ENCODE data around the gene AGL.
"Not testable (repeated sequence)": the region's sequence is repeated elsewhere in the genome, so short reads cannot be mapped to it uniquely, and the experiment has no call there.

Gene AGL

DNA sequence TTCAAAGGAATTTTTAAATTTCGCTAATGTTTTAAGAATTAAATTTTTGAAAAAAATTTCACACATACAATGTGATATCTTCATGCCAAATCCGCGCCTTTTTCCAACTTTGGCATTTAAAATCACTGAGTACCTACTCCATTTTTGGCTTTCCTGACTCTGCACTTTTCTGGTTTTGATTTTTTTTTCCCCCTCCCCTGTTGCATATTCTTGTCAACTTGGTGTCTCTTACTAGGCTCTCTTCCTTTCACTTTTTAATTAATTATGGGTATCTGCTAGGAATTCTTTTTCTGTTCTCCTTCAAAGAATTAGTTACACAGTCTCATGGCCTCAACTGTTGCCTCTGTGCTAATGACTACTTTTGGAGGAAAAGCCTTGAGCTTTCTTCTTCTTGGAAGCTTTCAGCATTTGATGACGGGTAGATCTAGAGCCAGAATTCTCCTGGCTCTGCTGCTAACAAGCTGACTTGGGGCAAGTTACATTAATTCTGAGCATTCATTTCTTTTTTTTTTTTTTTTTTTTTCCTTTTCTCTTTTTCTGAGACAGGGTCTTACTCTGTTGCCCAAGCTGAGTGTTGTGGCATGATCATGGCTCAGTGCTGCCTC, 1.8 kb downstream of the AGL start:
- no peak for DNase-seq (ENCODE audit: low spot score)

DNA sequence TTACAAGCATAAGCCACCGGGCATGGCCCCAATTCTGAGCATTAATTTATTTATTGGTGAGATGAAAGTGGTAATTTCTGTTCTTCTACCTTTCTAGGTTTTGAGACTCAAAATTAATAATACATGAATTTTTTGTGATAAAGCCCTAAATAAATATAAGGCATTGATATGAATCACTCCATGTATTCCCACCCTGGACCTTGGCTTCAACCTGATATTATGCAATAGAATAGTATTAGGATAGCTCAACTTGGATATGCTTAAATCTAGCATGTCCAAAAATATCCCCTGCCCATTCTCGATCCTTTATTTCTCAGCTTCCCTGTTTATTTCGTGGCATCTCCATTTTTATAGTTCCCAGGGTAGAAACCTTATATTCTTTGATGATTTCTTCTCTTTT, 2.5 kb downstream of the AGL start:
- DNase-seq (ENCODE audit: low spot score): no peak

DNA sequence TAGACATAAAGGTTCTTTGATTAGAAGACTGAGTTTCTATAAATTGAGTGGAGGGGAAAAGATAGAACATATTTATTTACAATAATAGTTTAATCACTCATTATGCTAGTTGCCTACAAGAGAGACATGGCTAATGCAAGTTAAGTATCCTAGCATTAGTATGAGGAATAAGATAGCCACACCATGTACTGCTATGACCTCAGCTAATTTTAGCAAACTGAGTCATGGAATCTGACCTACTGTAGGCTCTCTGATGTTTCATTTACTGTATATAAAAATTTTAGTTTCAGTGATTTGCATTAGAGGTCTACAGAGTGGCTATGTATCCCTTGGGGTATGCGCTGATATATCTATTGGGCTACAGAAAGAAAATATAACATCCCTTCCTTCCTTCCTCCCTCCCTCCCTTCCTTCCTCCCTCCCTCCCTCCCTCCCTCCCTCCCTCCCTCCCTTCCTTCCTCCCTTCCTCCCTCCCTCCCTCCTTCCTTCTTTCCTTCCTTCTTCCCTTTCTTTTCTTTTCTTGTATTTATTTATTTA, 5.8 kb downstream of the AGL start:
- DNase-seq (ENCODE audit: low spot score): no peak

DNA sequence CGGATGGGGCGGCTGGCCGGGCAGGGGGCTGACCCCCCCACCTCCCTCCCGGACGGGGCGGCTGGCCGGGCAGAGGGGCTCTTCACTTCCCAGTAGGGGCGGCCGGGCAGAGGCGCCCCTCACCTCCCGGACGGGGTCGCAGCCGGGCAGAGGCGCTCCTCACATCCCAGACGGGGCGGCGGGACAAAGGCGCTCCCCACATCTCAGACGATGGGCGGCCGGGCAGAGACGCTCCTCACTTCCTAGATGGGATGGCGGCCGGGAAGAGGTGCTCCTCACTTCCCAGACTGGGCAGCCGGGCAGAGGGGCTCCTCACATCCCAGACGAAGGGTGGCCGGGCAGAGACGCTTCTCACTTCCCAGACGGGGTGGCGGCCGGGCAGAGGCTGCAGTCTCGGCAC, 6.9 kb downstream of the AGL start:
- DNase-seq (ENCODE audit: low spot score): not testable (repeated sequence)

DNA sequence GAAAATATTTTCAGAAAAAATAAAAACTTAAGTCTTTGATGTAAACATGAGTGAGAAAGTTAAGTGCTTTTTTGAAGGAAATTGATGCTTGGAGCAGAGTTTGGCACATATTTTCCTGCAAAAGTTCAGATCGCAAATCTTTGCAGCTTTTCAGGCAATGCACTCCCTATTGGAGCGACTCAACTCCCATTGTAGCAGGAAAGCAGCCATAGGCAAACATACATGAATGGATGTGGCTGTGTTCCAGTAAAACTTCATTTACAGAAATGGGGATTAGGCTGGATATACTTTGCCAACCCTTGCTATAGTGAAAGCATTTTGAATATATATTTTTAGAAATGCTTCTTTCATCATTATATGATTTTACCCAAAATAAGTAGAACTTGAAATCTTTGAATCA, 8.1 kb downstream of the AGL start:
- DNase-seq (ENCODE audit: low spot score): no peak

DNA sequence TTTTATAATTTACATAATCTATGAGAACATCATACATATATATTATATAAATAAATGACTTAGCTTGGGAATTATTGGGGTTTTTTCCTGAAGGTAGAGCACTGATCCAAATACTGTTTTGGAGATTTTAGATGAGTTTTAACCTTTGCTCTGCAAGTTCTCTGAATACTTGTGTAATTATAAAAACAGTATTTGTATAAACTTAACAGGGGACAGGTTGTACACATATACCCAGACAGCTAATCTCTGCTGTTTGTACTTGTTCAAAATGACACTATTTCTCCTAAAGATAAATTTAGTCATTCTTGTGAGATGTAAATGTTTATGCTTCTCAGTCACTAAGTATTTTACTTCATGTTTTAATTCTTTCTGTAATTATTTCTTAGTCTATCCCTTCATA, 8.7 kb downstream of the AGL start:
- DNase-seq (ENCODE audit: low spot score): no peak

DNA sequence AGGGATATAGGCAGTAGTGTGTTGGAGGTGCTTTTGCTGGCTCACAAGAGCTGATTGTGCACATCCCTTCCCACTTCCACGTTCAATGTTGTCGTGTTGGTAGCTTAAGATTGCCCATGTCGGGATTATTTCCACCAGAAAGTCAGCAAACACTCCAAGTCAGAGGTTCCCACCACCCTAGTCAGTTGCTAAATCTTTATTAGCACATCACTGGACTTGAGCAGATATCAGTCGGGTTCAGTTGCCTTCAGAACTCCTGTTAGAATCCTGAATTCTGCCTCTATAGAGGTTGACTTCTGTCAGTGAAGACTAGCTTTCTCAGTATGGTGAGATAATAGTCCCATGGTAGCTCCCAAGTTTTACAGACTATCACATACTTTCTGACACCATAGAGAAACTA, 10.5 kb downstream of the AGL start:
- DNase-seq (ENCODE audit: low spot score): no peak

DNA sequence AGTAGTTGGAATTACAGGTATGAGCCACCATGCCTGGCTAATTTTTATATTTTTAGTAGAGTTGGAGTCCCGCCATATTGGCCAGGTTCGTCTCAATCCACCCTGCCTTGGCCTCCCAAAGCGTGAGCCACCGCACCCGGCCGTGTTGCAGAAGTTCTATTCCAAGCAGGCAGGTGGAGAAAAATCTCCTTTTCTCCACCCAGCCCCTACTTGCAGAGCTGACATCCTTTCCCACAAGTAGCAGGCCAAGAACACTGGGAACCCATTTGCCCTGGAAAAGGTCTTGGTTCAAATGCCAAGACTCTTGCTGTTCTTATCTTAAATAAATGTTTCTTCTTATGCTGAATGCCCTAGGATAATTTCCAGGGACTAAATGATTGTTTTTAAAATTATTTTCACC, 17.5 kb downstream of the AGL start:
- no peak for DNase-seq (ENCODE audit: low spot score)

DNA sequence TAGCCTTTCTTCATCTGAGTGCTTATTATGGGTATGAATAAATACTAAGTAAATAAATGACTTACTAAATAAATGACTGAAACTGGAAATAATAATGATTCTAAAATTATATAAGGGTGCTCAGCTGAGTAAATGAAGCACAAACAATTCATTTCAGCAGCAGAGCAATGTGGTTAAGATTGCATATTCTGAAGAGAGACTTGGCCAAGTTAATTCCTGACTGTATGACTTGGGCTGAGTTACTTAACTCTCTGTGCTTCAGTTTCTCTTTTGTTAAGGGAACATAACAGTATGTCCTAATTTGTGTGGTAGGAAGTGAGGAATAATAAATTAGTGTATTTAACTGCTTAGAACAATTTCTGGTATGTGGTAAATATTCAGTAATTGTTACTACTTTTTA, 19.1 kb downstream of the AGL start:
- DNase-seq (ENCODE audit: low spot score): no peak

DNA sequence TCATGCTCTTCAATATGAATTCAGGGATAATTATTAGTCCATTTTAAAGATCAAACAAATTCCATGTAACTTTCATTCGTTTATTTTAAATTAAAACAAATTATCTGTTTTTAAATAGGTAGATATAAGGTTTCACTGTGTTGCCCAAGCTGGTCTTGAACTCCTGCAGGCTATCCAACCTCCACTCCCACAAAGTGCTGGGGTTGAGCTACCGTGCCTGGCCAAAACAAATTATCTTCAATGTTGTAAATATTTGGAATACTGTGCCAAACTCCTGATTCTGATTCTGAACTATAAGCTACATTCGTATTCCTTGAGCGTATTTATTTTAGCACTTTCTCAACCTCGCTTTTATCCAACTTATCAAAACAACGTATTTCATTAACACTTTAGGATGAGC, 19.6 kb downstream of the AGL start:
- no peak for DNase-seq (ENCODE audit: low spot score)

DNA sequence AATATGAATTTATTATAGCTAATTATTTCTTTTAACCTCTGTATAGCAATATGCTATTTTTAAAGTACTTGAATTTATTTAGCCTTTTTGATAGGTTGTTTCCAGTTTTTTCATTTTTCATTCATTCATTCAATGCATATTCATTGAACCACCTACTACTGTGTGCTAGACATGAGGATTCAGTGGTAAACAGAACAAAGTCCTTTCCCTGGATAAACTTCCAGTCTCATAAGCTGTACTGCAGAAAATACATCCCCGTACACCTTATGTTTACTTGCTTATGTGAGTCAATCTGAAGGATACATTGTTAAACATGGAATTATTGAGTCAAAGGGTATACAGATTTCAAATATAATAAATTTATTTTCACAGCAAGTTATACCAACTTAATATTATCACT, 21.9 kb downstream of the AGL start:
- DNase-seq (ENCODE audit: low spot score): no peak

DNA sequence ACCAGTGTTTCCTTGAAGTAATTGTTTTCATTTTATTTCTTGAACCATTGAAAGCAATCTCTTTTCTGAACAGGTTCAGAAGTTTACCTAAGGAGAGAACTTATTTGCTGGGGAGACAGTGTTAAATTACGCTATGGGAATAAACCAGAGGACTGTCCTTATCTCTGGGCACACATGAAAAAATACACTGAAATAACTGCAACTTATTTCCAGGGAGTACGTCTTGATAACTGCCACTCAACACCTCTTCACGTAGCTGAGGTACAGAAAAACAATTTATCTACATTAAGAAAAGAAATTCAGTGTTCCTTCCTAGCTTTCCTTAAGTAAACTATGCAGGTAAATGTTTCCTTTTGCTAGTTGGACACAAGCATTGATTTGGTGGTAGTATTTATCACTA, 27.4 kb downstream of the AGL start:
- no peak for DNase-seq (ENCODE audit: low spot score)

DNA sequence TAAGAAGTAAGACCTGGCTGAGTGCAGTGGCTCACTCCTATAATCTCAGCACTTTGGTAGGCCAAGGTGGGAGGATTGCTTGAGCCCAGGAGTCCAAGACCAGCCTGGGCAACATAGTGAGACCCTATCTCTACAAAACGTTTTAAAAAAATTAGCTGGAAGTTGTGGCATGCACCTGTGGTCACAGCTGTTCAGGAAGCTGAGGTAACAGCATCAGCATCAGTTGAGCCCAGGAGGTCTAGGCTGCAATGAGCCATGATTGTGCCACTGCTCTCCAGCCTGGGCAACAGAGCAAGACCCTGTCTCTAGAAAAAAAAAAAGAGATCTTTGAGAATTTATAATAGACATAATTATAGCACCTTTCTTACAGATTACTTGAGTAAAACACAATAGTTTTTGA, 36.0 kb downstream of the AGL start:
- DNase-seq (ENCODE audit: low spot score): no peak

DNA sequence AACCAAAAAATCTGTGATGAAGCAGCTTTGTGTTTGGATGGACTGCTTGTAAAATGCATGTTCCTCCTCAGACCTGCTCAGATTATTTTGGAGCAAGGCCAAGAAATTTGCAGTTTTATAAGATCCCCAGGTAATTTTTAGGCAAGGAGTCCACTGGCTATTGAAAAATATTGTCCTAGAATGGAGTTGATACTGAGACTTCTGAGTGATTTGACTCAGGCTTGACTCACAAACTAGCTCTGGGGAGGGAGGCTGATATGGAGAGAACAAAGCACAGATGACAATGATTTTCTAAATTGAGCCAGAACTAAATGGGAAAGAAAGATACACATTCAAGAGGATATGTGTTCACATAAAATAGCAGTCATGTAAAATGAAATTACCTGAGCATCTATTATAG, 36.7 kb downstream of the AGL start:
- DNase-seq (ENCODE audit: low spot score): no peak

DNA sequence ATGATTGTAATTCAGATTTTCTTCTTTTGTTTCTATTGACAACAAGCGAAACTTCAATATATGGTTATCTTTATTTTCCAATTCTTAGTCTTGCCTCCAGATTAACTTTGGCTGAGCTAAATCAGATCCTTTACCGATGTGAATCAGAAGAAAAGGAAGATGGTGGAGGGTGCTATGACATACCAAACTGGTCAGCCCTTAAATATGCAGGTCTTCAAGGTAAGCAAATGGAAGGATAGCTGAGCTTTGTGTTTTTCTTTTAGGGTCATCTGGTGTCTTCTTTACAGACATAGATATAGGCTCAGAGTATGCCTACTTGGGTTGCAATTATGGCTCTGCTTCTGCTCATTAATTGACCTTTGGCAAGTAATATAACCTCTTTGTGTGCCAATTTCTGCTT, 37.7 kb downstream of the AGL start:
- DNase-seq (ENCODE audit: low spot score): no peak

DNA sequence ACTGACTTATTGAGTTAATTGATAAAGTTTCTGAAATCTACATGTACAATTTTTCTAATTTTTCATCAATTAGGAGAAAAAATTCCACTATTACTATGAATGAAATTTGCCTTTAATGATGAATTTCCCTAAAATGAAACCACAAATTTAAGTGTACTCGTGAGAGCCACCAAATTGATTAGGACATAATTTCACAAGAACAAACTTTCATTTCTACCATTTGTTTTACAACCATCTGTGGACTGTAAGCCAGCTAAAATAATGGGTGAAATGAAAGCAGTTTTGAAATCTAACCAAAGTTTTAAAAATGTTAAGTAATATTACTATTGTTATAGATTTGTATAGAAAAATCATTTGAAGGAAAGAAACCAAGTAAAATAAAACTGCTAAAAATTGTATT, 41.8 kb downstream of the AGL start:
- DNase-seq (ENCODE audit: low spot score): no peak

DNA sequence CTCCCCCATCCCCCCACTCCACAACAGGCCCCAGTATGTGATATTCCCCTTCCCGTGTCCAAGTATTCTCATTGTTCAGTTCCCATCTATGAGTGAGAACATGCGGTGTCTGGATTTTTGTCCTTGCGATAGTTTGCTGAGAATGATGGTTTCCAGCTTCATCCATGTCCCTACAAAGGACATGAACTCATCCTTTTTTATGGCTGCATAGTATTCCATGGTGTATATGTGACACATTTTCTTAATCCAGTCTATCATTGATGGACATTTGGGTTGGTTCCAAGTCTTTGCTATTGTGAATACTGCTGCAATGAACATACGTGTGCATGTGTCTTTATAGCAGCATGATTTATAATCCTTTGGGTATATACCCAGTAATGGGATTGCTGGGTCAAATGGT, 53.1 kb downstream of the AGL start:
- not testable (repeated sequence) for DNase-seq (ENCODE audit: low spot score)

DNA sequence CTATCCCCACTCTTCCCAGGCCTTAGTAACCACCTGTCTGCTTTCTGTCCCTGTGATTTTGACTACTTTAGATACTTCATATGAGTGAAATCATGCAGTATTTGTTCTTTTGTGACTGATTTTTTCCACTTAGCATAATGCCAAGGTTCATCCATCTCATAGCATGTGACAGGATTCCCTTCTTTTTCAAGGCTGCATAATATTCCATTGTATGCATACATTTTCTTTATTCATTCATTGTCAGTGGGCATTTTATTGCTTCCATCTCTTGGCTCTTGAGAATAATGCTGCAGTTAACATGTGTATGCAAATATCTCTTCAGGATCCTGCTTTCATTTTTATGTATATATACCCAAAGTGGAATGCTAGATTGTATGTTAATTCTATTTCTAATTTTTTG, 56.4 kb downstream of the AGL start:
- no peak for DNase-seq (ENCODE audit: low spot score)

DNA sequence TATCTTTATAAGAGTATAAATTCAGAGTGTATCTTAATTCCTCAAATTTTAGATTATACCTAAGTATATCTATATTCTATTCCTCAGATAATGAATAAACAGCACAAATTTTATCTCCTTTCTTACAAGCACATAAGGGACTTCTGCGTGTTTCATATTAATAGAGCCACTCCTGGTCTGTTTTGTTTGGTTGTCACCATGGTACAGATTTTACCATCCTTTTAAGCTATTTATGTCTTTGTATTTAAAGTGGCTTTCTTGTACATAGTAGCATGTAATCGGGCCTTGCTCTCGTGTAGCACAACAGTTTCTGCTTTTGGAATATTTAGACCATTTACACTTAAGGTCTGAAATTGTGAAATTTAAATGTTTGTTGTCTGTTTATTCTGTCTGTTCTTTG, 67.1 kb downstream of the AGL start:
- DNase-seq (ENCODE audit: low spot score): no peak

DNA sequence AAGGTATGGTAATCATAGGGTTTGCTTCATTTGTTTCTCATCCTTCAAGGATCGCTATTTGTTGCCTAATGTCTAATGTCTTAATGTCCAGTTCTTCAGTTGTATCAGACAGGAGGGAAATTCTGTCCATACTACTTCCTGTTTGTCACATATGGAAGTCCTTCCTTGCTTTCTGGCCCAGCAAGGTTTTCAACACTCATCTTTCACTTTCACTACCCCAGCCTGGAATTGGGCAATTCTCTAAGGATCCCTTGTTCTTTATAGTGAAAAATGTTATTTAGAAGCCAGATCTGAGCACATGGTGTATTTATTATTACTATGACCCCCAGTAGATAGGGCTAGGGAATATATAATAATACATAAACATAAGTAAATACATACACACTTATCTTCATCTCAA, 69.1 kb downstream of the AGL start:
- DNase-seq (ENCODE audit: low spot score): no peak

DNA sequence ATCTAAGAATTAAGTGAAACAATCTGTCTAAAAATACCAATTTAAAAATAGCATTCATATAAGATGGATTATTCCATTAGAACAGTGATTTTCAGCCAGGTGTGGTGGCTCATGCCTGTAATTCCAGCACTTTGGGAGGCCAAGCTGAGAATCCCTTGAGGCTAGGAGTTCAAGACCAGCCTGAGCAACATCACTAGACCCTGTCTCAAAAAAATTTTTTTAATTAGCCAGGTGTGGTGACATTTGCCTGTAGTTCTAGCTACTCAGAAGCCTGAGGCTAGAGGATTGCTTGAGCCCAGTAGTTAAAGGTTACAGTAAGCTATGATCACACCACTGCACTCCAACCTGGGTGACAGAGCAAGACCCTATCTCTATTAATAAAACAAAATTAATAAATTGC, 84.6 kb downstream of the AGL start:
- DNase-seq (ENCODE audit: low spot score): no peak

DNA sequence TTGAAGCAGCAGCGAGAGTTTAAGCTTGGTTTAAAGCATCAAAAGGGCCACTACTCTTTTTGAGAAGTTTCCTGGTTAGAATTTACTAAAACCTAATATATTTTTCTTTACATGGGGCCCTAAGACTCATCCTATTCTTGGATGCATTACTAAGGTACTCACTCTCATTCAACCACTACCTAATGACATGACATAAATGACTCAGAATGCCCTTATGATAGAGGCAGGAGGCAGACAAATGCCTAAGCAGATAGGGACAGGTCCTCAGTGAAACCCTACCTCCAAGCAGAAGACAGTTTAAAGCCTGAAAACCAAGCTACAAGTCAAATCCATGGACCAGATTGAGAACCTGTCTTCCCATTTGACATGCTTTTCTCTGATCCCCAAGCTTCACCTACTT, 85.4 kb downstream of the AGL start:
- no peak for DNase-seq (ENCODE audit: low spot score)

DNA sequence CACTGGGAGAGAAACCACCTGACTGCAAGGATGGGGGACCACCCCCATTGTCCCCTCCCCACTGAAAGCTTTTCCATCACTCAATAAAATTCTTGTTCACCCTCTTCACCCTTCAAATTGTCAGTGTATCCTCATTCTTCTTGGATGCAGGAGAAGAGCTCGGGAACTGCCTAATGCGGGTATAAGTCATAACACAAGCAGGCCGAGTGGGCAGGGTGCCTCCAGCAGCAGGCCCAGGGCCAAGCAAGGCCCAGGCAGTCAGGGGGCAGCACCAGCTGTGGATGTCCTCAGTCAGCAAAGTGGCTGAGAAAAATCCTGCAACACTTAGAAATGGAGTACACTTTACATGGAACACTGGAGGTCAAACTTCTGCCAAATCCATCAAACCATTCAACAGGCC, 85.9 kb downstream of the AGL start:
- DNase-seq (ENCODE audit: low spot score): no peak

DNA sequence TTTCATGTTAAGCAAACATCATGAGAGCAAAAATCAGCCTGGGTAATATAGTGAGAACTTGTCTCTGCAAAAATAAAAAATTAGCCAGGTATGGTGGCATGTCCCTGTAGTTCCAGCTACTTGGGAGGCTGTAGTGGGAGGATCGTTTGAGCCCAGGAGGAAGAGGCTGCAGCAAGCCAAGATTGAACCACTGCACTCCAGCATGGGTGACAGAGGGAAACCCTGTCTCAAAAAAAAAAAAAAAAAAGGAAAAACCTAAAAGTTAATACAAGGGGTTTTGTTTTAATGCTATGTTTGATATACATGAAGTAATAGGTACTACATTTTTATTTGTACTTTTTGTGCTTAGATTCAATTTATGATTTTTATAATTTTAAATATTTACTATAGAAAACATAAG, 92.6 kb downstream of the AGL start:
- DNase-seq (ENCODE audit: low spot score): no peak
